Smooth muscle cell (in vitro differentiated cells): Measurements from ENCODE around the gene DPH6. TPM values are rescaled to one million over a fixed set of nuclear protein-coding genes. Genes with fewer than 3 reads are reported as not detected.

Experiments
- DNase-seq: peaks from one replicate; lab custom pipeline; 2025; ENCODE audit not compliant: unreplicated experiment; lab: John Stamatoyannopoulos, UW
- H2AFZ ChIP-seq: fragments of 200-600 bp; sonication (generic); 2 replicates; pipeline ENCODE4 v1.6.0; 2016; ENCODE audit warnings: antibody characterized with exemption, low read depth, mild to moderate bottlenecking
- H3F3A ChIP-seq: fragments of 200-600 bp; sonication (generic); 2 replicates; pipeline ENCODE4 v1.6.0; 2017; ENCODE audit warnings: antibody characterized with exemption, low read depth
- H3K27ac ChIP-seq: fragments of 200-600 bp; sonication (generic); 2 replicates; pipeline ENCODE4 v1.5.1; 2016; ENCODE audit warnings: low read depth, mild to moderate bottlenecking
- H3K27me3 ChIP-seq: fragments of 200-600 bp; sonication (generic); 2 replicates; pipeline ENCODE4 v1.6.1; 2016; ENCODE audit warnings: low read depth, mild to moderate bottlenecking
- H3K36me3 ChIP-seq: fragments of 200-600 bp; sonication (generic); 2 replicates; pipeline ENCODE4 v1.5.1; 2016; ENCODE audit warnings: low read depth
- H3K4me1 ChIP-seq: fragments of 200-600 bp; sonication (generic); 2 replicates; pipeline ENCODE4 v1.5.1; 2016; ENCODE audit warnings: low read depth
- H3K4me2 ChIP-seq: fragments of 200-600 bp; sonication (generic); 2 replicates; pipeline ENCODE4 v1.6.0; 2016; ENCODE audit warnings: mild to moderate bottlenecking
- H3K4me3 ChIP-seq: fragments of 200-600 bp; sonication (generic); 2 replicates; pipeline ENCODE4 v1.5.1; 2016; ENCODE audit warnings: mild to moderate bottlenecking
- H3K79me2 ChIP-seq: fragments of 200-600 bp; sonication (generic); 2 replicates; pipeline ENCODE4 v1.6.0; 2016; ENCODE audit warnings: low read depth, mild to moderate bottlenecking
- H3K9ac ChIP-seq: fragments of 200-600 bp; sonication (generic); 2 replicates; pipeline ENCODE4 v1.6.0; 2016; ENCODE audit warnings: low read depth
- H3K9me3 ChIP-seq: fragments of 200-600 bp; sonication (generic); replicated peaks from 2 replicates; pipeline ENCODE4 v1.5.1; 2016; ENCODE audit warnings: low read depth
- H4K20me1 ChIP-seq: fragments of 200-600 bp; sonication (generic); 2 replicates; pipeline ENCODE4 v1.6.0; 2016; ENCODE audit warnings: low read depth
- WGBS: methylation state at CpG from one replicate; pipeline ENCODE4 v1.1.7; 2016; ENCODE audit warnings: low lambda C conversion rate; 5-methylcytosine and 5-hydroxymethylcytosine counted together
- polyA plus RNA-seq: library from polyadenylated mRNA; unstranded; fragments of >200 nt; fragmentation: Nextera tagmentation; extraction: Ambion mirVana; gene quantifications from 2 replicates; pipeline ENCODE4 v1.2.1, GENCODE V29; 2016
- total RNA-seq: library from RNA; depleted of rRNA; stranded (reverse); fragments of >200 nt; gene quantifications from 2 replicates; pipeline ENCODE4 v1.2.3, GENCODE V29; 2014
- TF ChIP-seq, protein P1 (sequence below): fragments of 200-600 bp; sonication (generic); IDR thresholded peaks from 2 replicates; pipeline ENCODE4 v1.5.1; 2017; ENCODE audit warnings: borderline replicate concordance, mild to moderate bottlenecking, antibody characterized with exemption; ENCODE audit not compliant: insufficient read depth, poor library complexity, severe bottlenecking

Gene DPH6
- total and polyA plus RNA-seq, 2 experiments from 2014 or later, result 4.0 to 19.9 TPM

DNA sequence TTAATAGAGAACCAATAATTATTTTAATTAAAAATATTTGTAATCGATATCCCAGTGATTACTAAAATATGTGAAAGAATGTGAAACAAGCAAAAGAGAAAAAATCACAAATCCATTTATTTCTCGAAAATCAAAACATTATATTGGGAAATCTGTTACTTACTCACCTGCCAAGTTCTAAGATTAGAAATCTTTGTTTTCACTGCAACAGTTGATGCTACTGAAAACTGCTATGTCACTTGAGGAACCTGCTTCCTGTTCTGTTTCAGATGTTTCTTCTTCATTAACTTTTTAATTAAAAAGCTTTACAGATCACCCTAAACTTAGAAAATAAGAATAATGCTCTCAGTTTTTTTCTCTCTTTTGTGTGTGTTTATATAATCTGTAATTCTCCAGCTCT lies 13.7 kb upstream of the DPH6 start:
- TF ChIP-seq, protein P1, sequence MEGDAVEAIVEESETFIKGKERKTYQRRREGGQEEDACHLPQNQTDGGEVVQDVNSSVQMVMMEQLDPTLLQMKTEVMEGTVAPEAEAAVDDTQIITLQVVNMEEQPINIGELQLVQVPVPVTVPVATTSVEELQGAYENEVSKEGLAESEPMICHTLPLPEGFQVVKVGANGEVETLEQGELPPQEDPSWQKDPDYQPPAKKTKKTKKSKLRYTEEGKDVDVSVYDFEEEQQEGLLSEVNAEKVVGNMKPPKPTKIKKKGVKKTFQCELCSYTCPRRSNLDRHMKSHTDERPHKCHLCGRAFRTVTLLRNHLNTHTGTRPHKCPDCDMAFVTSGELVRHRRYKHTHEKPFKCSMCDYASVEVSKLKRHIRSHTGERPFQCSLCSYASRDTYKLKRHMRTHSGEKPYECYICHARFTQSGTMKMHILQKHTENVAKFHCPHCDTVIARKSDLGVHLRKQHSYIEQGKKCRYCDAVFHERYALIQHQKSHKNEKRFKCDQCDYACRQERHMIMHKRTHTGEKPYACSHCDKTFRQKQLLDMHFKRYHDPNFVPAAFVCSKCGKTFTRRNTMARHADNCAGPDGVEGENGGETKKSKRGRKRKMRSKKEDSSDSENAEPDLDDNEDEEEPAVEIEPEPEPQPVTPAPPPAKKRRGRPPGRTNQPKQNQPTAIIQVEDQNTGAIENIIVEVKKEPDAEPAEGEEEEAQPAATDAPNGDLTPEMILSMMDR, result no peak
- no peaks in the 10 kb centered on the region for H3K79me2 ChIP-seq

GRCh38 chr15:35557544-35557943 lies 11.6 kb upstream of the DPH6 start:
- no peak overlapping the region for H2AFZ ChIP-seq
- TF ChIP-seq, protein P1, result no peak
- no peak overlapping the region for H3K4me2 ChIP-seq
- no peaks in the 10 kb centered on the region for H3F3A ChIP-seq
- DNase-seq, result no peak
- WGBS, result 80% methylated on average over 4 of the region's 4 CpGs
- H3K9ac ChIP-seq, result no peak overlapping the region
- H3K4me3 ChIP-seq, result no peak overlapping the region
- H3K4me1 ChIP-seq, result no peaks in the 10 kb centered on the region
- no peaks in the 10 kb centered on the region for H3K79me2 ChIP-seq
- H4K20me1 ChIP-seq, result no peaks in the 10 kb centered on the region
- H3K9me3 ChIP-seq, result no peaks in the 10 kb centered on the region
- H3K27me3 ChIP-seq, result no peaks in the 10 kb centered on the region
- H3K36me3 ChIP-seq, result no peaks in the 10 kb centered on the region
- H3K27ac ChIP-seq, result no peak overlapping the region

More for the DNA sequence above, 13.7 kb upstream of the DPH6 start:
- no peak for DNase-seq
- H3F3A ChIP-seq, result no peaks in the 10 kb centered on the region
- no peaks in the 10 kb centered on the region for H4K20me1 ChIP-seq
- no peaks in the 10 kb centered on the region for H3K9me3 ChIP-seq
- H3K27ac ChIP-seq, result no peak overlapping the region
- 88% methylated on average over 2 of the region's 2 CpGs for WGBS
- no peaks in the 10 kb centered on the region for H3K27me3 ChIP-seq
- H3K4me3 ChIP-seq, result no peak overlapping the region
- no peak overlapping the region for H3K4me2 ChIP-seq
- H3K36me3 ChIP-seq, result no peaks in the 10 kb centered on the region
- no peaks in the 10 kb centered on the region for H3K4me1 ChIP-seq
- H2AFZ ChIP-seq, result no peak overlapping the region
- no peak overlapping the region for H3K9ac ChIP-seq

- Histone ChIP-seq H3K79me2 (no peaks in the 10 kb centered on the region), H3K4me1 (no peaks in the 10 kb centered on the region), H3K9ac (no peak overlapping the region), H3K36me3 (no peaks in the 10 kb centered on the region), H2AFZ (no peak overlapping the region), H3K27me3 (no peaks in the 10 kb centered on the region), H3K4me3 (no peak overlapping the region), H3F3A (no peaks in the 10 kb centered on the region), H4K20me1 (no peaks in the 10 kb centered on the region), H3K4me2 (no peak overlapping the region), H3K27ac (no peak overlapping the region), H3K9me3 (no peaks in the 10 kb centered on the region)
- TF ChIP-seq, protein P1, result no peak
- DNase-seq, result no peak
- WGBS, result 86% methylated on average over 4 of the region's 4 CpGs
These were observed 11.0 kb upstream of the DPH6 start for GRCh38 chr15:35557012-35557411.

GRCh38 chr15:35555244-35555643 lies 9.3 kb upstream of the DPH6 start:
- no peaks in the 10 kb centered on the region for H3K79me2 ChIP-seq
- H3K4me1 ChIP-seq, result peaks cover 5% of the 10 kb centered on the region
- no peak overlapping the region for H3K9ac ChIP-seq
- H3K27me3 ChIP-seq, result no peaks in the 10 kb centered on the region
- no peaks in the 10 kb centered on the region for H3F3A ChIP-seq
- no peaks in the 10 kb centered on the region for H4K20me1 ChIP-seq
- no peak overlapping the region for H2AFZ ChIP-seq
- DNase-seq, result no peak
- no peak overlapping the region for H3K4me2 ChIP-seq
- H3K27ac ChIP-seq, result no peak overlapping the region
- TF ChIP-seq, protein P1, result no peak
- H3K4me3 ChIP-seq, result no peak overlapping the region
- no peaks in the 10 kb centered on the region for H3K9me3 ChIP-seq
- no peaks in the 10 kb centered on the region for H3K36me3 ChIP-seq
- 76% methylated on average over 1 of the region's 1 CpG for WGBS
